ENCODE measurements around the gene ENTPD8. TPM values are rescaled to one million over a fixed set of nuclear protein-coding genes. Genes with fewer than 3 reads are reported as not detected.
"Not testable (repeated sequence)": the region's sequence is repeated elsewhere in the genome, so short reads cannot be mapped to it uniquely, and the experiment has no call there.

The ENTPD8 gene
- total RNA-seq, 1 experiment from 2014 or later: 0.97 TPM

GRCh38 chr9:137388589-137389427 lies 52.3 kb downstream of the ENTPD8 start:
- no peaks in the 10 kb centered on the region for H3K27me3 Mint-ChIP-seq (ENCODE audit: unreplicated experiment)
- no peaks in the 10 kb centered on the region for H3K4me1 Mint-ChIP-seq (ENCODE audit: low read depth, unreplicated experiment)
- no peak overlapping the region for H3K27ac Mint-ChIP-seq (ENCODE audit: unreplicated experiment)
- H3K36me3 Mint-ChIP-seq (ENCODE audit: insufficient read depth, unreplicated experiment): peaks cover 4% of the 10 kb centered on the region
- H3K9me3 Mint-ChIP-seq (ENCODE audit: low read depth, unreplicated experiment): no peaks in the 10 kb centered on the region
- BruUV-seq (replicated peaks): no TSS peak
- DNase-seq: no peak
- TF ChIP-seq CTCF (IDR thresholded peaks at IDR 0.05; ENCODE audit: unreplicated experiment): no peak
- no peak overlapping the region for H3K4me3 Mint-ChIP-seq (ENCODE audit: low read depth, unreplicated experiment)
- CTCF ChIA-PET: interaction anchor here (0.6 kb wide), 1 partner anchor 49 kb away, joined by 4 read pairs; no protein-coding TSS in a partner anchor
- intact Hi-C loops (cut with micrococcal nuclease; ENCODE audit: unreplicated experiment): no loop called here

GRCh38 chr9:137387891-137388560 lies 53.1 kb downstream of the ENTPD8 start:
- Mint-ChIP-seq H3K27ac (ENCODE audit: unreplicated experiment) (no peak overlapping the region), H3K4me3 (ENCODE audit: low read depth, unreplicated experiment) (no peak overlapping the region), H3K27me3 (ENCODE audit: unreplicated experiment) (no peaks in the 10 kb centered on the region), H3K4me1 (ENCODE audit: low read depth, unreplicated experiment) (no peaks in the 10 kb centered on the region), H3K36me3 (ENCODE audit: insufficient read depth, unreplicated experiment) (peaks cover 9% of the 10 kb centered on the region), H3K9me3 (ENCODE audit: low read depth, unreplicated experiment) (no peaks in the 10 kb centered on the region)
- CTCF ChIA-PET: no interaction called here
- BruUV-seq (replicated peaks): no TSS peak
- intact Hi-C loops (cut with micrococcal nuclease; ENCODE audit: unreplicated experiment): no loop called here
- DNase-seq: no peak
- TF ChIP-seq CTCF (IDR thresholded peaks at IDR 0.05; ENCODE audit: unreplicated experiment): no peak

GRCh38 chr9:137387114-137387890 lies 53.9 kb downstream of the ENTPD8 start:
- CTCF ChIA-PET: no interaction called here
- Mint-ChIP-seq H3K36me3 (ENCODE audit: insufficient read depth, unreplicated experiment) (peaks cover 9% of the 10 kb centered on the region), H3K27ac (ENCODE audit: unreplicated experiment) (no peak overlapping the region), H3K4me1 (ENCODE audit: low read depth, unreplicated experiment) (no peaks in the 10 kb centered on the region), H3K27me3 (ENCODE audit: unreplicated experiment) (no peaks in the 10 kb centered on the region), H3K9me3 (ENCODE audit: low read depth, unreplicated experiment) (no peaks in the 10 kb centered on the region), H3K4me3 (ENCODE audit: low read depth, unreplicated experiment) (no peak overlapping the region)
- BruUV-seq (replicated peaks): no TSS peak
- intact Hi-C loops (cut with micrococcal nuclease; ENCODE audit: unreplicated experiment): no loop called here
- DNase-seq: no peak
- TF ChIP-seq CTCF (IDR thresholded peaks at IDR 0.05; ENCODE audit: unreplicated experiment): no peak

GRCh38 chr9:137386507-137387113 lies 54.5 kb downstream of the ENTPD8 start:
- H3K27me3 Mint-ChIP-seq (ENCODE audit: unreplicated experiment); H3K4me1 Mint-ChIP-seq (ENCODE audit: low read depth, unreplicated experiment); CTCF ChIA-PET; DNase-seq; intact Hi-C loops (cut with micrococcal nuclease; ENCODE audit: unreplicated experiment); BruUV-seq (replicated peaks); H3K27ac Mint-ChIP-seq (ENCODE audit: unreplicated experiment); H3K9me3 Mint-ChIP-seq (ENCODE audit: low read depth, unreplicated experiment); H3K4me3 Mint-ChIP-seq (ENCODE audit: low read depth, unreplicated experiment): not testable (repeated sequence)
- peaks cover 10% of the 10 kb centered on the region for H3K36me3 Mint-ChIP-seq (ENCODE audit: insufficient read depth, unreplicated experiment)
